GM21529 (cell line): Measurements from ENCODE around the gene NOD1.

Experiments
- ATAC-seq: cut with Tn5 transposase; IDR thresholded peaks from one replicate; pipeline ENCODE4 v1.9.1; 2021; ENCODE audit not compliant: unreplicated experiment

Gene NOD1

DNA sequence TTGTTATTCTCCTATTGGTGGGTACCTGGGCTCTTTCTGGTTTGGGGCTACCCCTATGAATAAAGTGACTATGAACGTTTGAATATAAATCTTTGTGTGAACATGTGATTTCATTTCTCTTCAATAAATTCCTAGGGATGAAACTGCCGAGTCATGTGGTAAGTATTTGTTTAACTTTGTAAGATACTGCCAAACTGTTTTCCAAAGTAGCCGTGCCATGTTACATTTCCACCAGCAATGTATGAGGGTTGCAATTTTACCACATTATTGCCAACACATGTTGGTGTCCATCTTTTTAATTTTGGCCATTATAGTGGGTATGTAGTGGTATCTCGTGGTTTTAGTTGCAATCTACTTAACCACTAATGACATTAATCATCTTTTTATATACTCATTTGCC lies 99.5 kb downstream of the NOD1 start:
- no peak for ATAC-seq

DNA sequence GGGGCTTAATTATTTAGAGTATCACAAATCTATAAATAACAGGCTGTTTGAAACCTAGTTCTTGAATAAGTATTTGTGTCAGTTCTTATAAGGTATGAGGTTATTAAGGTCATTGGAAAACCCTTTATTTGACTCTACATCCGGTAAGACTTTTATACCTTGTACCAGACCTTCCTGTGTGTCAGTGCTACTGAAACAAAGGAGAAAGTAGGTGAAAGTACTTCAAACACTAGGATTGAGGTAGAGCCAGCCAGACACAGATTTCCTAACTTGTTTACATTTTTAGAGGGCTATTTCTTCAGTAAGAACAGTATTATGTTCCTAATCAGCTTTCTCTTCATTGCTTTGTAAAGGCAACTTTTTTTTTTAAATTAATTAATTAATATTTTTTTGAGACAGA lies 100.3 kb downstream of the NOD1 start:
- ATAC-seq, result no peak
